ENCODE data around the gene LAMC2. TPM values are rescaled to one million over a fixed set of nuclear protein-coding genes. Genes with fewer than 3 reads are reported as not detected.

LAMC2 gene
- total and polyA plus RNA-seq, 2 of the 8 experiments (the other 6 are each of a cell fraction or from before 2014, with no cell fraction given) = 4.6 to 12.9 TPM

DNA sequence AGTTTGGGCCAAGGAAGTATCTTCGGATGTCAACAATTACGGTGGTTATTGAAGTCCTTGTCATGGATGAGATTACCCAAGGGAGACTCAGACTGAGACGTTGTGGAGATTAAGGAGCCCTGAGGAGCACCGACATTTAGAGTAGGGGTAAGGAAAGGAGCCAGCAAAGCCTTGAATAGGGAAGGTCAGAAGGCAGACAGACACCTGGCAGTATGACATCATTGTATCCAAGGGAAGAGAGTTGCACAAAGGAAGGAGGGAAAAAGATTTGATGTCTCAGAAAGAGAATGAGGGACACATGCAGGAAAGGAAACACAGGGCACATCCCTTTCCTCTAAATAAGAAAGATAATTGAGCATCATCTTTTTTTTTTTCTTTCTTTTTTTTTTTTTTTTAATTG is 11.7 kb downstream of the LAMC2 start:
- Histone ChIP-seq H3K4me2 (ENCODE audit: insufficient read depth in 1 of 2, low read depth in 2 of 2, low read length in 2 of 2) (no peak overlapping the region), H3K9ac (replicated peaks in 1 of 4; ENCODE audit: extremely low read depth in 1 of 4, low read depth in 3 of 4, low read length in 3 of 4) (no peak overlapping the region), H3K4me1 (replicated peaks in 1 of 4; ENCODE audit: control insufficient read depth in 3 of 4, insufficient read depth in 4 of 4, low read length in 3 of 4) (peaks cover 5 to 11% (median 8%) of the 10 kb centered on the region in 4 experiments; a peak in 6 of 7 replicates), H3K23ac (ENCODE audit: insufficient read length) (no peak overlapping the region), H4K8ac (ENCODE audit: extremely low read depth, insufficient read depth, low read length) (no peak overlapping the region), H4K20me1 (replicated peaks in 1 of 2; ENCODE audit: control insufficient read depth in 1 of 2, insufficient read depth in 2 of 2, low read length in 2 of 2) (no peaks in the 10 kb centered on the region), H4K5ac (ENCODE audit: insufficient read length, low read depth, low read length) (no peak overlapping the region), H3K56ac (replicated peaks; ENCODE audit: insufficient read length, low read depth, low read length) (no peak overlapping the region), H3K79me2 (ENCODE audit: control insufficient read depth in 1 of 2, insufficient read depth in 2 of 2, low read length in 2 of 2) (no peaks in the 10 kb centered on the region), H2AK5ac (ENCODE audit: low read depth, low read length) (no peak overlapping the region), H3K4ac (replicated peaks; ENCODE audit: insufficient read length, low read depth, low read length) (no peak overlapping the region), H4K91ac (replicated peaks; ENCODE audit: insufficient read length, low read length) (no peak overlapping the region), H2BK5ac (ENCODE audit: low read depth, low read length) (0 out of 2 replicates have a peak overlapping the region, but pooled peaks have one; percentile 15), H3K36me3 (ENCODE audit: control insufficient read depth in 2 of 4, insufficient read depth in 4 of 4, low read length in 3 of 4) (no peaks in the 10 kb centered on the region), H2BK20ac (ENCODE audit: low read length) (no peak overlapping the region), H3K27ac (ENCODE audit: low read depth, low read length) (no peak overlapping the region), H3K9me3 (ENCODE audit: insufficient read depth in 2 of 2, low read depth in 1 of 2, low read length in 1 of 2) (no peaks in the 10 kb centered on the region), H2BK120ac (replicated peaks; ENCODE audit: low read depth, low read length) (no peak overlapping the region), H3K23me2 (ENCODE audit: low read depth, low read length) (no peaks in the 10 kb centered on the region; the same call in 1 of the 2 replicates), H3K18ac (ENCODE audit: extremely low read depth, low read length) (no peak overlapping the region), H3K14ac (ENCODE audit: insufficient read length) (no peak overlapping the region), H3K79me1 (ENCODE audit: low read depth, low read length) (no peaks in the 10 kb centered on the region), H3K27me3 (replicated peaks in 1 of 4; ENCODE audit: control insufficient read depth in 3 of 4, extremely low read depth in 1 of 4, insufficient read depth in 3 of 4, low read length in 3 of 4) (no peaks in the 10 kb centered on the region), H3K4me3 (ENCODE audit: extremely low read depth in 1 of 4, insufficient read depth in 2 of 4, low read depth in 3 of 4, low read length in 4 of 4) (no peak overlapping the region), H2AFZ (ENCODE audit: low read length) (no peak overlapping the region), H2BK12ac (ENCODE audit: low read depth, low read length) (no peak overlapping the region), H2BK15ac (ENCODE audit: low read length) (no peak overlapping the region)
- FAIRE-seq = no peak
- ChIA-PET CTCF (ENCODE audit: partially characterized antibody) (interaction anchor here (1.1 to 1.5 kb wide), 2 partner anchors 30 to 109 kb away, joined by 3 to 4 read pairs; no protein-coding TSS in a partner anchor), POLR2A (ENCODE audit: partially characterized antibody) (no interaction called here)
- no peak for DNase-seq (ENCODE audit: low read depth in 1 of 2, low spot score in 2 of 2)
- TF ChIP-seq CBX8 (IDR thresholded peaks at IDR 0.05; ENCODE audit: borderline replicate concordance, low read depth, low read length) (no peak), RFX5 (IDR thresholded peaks at IDR 0.05; ENCODE audit: borderline replicate concordance, low read depth, low read length) (no peak)
- 82% methylated on average over 4 of the region's 4 CpGs; no CpG with 5 or more reads in 1 of the 2 experiments for WGBS, 2 experiments (ENCODE audit: extremely low coverage in 1 of 2, insufficient coverage in 1 of 2, insufficient read length in 1 of 2, insufficient replicate concordance in 2 of 2, low coverage in 1 of 2, low lambda C conversion rate in 2 of 2, missing lambda C conversion rate in 1 of 2)
